KOPT-K1 (cell line): ENCODE measurements around the gene ANKRD39.
"Not testable (repeated sequence)": the region's sequence is repeated elsewhere in the genome, so short reads cannot be mapped to it uniquely, and the experiment has no call there.

Experiments
- H3K27ac ChIP-seq: fragments of 200-600 bp; sonication (generic); 2 replicates; pipeline ENCODE4 v1.5.1; 2016; ENCODE audit warnings: antibody characterized with exemption, mild to moderate bottlenecking, low read depth, low read length; ENCODE audit not compliant: poor library complexity, severe bottlenecking
- H3K36me3 ChIP-seq: fragments of 200-600 bp; sonication (generic); 2 replicates; pipeline ENCODE4 v1.5.1; 2017; ENCODE audit warnings: antibody characterized with exemption, mild to moderate bottlenecking, low read length, moderate library complexity; ENCODE audit not compliant: insufficient read depth
- H3K9me3 ChIP-seq: fragments of 200-600 bp; sonication (generic); 2 replicates; pipeline ENCODE4 v1.5.1; 2017; ENCODE audit warnings: antibody characterized with exemption, low read length, mild to moderate bottlenecking; ENCODE audit not compliant: insufficient read depth, poor library complexity, severe bottlenecking

ANKRD39 gene

DNA sequence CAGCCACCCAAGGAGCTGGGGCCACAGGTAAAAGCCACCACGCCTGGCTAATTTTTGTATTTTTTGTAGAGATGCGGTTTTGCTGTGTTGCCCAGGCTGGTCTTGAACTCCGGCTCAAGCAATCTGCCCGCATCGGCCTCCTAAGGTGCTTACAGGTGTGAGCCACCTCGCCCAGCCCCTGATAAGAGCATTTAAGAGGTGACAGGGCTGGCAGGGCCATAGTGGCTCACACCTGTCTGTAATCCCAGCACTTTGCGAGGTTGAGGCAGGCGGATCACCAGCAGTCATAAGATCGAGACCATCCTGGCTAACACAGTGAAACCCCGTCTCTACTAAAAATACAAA, 50.7 kb downstream of the ANKRD39 start:
- Histone ChIP-seq H3K27ac (peak overlapping the region; percentile 45), H3K9me3 (no peaks in the 10 kb centered on the region), H3K36me3 (peaks cover 4% of the 10 kb centered on the region; the same call in 1 of the 2 replicates)

DNA sequence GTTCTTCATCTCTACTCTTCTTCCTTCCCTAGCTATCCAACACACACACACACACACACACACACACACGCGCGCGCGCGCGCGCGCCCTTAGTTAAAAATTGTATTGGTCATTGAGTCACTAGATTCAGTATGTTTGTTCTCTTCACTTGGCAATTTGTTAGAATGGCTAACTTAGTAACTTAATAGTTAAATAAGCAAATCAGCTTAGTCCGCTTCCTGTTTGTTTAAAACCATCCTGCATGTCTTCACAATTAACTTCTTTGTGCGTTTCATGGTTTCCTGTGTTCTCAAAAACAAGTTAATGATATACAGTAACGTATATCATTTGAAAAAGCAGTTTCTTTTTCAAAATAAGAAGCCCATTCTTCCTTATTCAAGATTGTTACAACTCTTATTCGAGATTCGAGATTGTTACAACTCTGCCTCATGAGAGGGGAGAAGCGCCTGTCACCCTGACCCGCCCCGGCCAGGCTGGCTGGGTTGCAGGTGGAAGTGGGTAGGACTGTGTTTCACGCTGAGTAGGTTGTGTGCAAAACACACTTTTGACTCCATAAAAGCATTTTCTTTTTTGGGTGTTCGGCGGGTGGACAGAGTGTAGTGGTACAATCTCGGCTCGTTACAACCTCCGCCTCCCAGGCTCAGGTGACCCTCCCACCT, 51.2 kb downstream of the ANKRD39 start:
- Histone ChIP-seq H3K36me3 (peaks cover 9% of the 10 kb centered on the region; the same call in 1 of the 2 replicates), H3K9me3 (no peaks in the 10 kb centered on the region), H3K27ac (peak overlapping the region; percentile 45)

DNA sequence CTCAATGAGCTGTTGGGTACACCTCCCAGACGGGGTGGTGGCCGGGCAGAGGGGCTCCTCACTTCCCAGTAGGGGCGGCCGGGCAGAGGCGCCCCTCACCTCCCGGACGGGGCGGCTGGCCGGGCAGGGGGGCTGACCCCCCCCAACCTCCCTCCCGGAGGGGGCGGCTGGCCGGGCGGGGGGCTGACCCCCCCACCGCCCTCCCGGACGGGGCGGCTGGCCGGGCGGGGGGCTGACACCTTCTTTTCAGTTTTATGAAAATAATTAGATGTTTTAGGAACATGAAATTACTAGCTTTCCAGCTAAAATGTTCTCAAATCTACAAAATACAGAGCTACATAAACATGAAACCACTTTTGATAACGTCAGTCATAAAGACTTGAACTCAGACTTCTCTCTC, 51.9 kb downstream of the ANKRD39 start:
- not testable (repeated sequence) for H3K9me3 ChIP-seq
- Histone ChIP-seq H3K36me3 (peaks cover 14% of the 10 kb centered on the region; the same call in 1 of the 2 replicates), H3K27ac (peak overlapping the region; percentile 45)

DNA sequence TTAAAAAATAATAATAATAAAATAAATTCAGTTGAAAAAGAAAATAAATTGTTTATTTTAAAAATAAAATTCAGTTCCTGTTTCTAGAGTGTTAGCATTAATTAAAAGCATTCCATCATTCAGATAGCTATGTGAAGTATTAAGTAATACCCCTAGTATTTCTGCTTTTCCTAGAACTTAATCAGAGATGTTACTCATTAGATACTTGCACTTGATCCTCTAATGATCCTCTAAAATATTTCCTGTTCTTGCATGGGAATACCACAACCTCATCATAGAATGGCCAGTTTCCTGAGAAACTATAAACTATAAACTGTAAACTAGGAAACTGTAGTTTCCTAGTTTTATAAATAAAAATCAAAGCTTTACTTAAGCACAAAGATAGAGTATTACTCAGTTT, 52.8 kb downstream of the ANKRD39 start:
- H3K36me3 ChIP-seq: peaks cover 14% of the 10 kb centered on the region; the same call in 1 of the 2 replicates
- no peaks in the 10 kb centered on the region for H3K9me3 ChIP-seq
- no peak overlapping the region for H3K27ac ChIP-seq

DNA sequence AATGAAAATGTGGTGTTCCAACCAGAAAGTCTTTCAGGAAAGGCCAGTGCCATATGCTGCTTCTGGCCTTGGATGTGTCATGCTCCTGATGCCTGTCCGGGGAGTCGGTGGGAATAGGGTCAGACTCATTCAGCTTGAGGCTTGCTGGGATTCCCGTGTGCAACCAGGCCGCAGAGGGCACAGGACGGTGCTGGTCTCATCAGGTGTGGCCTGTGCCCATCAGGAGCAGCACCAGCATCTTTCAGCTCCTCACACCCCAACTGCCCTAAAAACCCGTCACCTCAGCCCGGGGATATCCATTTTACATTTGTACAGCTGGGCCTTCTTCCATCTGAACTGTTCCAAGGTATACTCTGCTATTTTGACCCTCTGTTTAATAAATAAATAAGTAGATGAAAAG, 55.1 kb downstream of the ANKRD39 start:
- H3K27ac ChIP-seq: no peak overlapping the region

DNA sequence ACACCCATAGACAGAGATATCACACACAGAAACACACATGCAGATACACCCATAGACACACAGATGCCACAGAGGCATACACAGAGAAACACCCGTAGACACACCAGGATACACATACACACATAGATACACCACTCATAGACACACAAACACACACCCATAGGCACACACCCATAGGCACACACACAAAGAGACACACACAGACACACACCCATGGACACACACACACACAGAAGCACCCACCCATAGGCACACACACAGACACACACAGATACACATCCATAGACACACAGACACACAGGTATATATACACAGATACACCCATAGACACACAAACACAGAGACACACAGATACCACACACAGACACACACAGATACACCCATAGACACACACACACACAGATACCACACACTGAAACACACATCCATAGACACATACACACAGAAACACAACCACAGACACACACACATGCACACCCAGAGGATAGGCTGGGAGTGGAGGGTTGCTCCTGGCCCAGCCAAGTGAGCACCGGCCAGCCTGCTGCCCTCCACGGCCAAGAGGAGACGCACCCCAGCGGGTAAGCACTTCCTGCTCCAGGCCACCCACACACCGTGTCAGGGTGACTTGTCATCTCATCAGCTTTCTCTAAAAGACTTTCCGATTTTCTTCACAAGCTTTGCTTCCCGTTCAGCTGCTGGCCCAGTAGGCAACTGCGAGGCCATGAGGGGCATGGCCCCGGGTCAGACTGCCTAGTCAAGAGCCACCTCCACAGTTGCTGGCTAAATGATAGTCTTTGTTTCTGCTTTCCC, 55.8 kb downstream of the ANKRD39 start:
- Histone ChIP-seq H3K27ac (no peak overlapping the region), H3K36me3 (peaks cover 18% of the 10 kb centered on the region; the same call in 1 of the 2 replicates), H3K9me3 (no peaks in the 10 kb centered on the region)

More for the DNA sequence above, 55.1 kb downstream of the ANKRD39 start:
- Histone ChIP-seq H3K36me3 (peaks cover 18% of the 10 kb centered on the region; the same call in 1 of the 2 replicates), H3K9me3 (no peaks in the 10 kb centered on the region)

DNA sequence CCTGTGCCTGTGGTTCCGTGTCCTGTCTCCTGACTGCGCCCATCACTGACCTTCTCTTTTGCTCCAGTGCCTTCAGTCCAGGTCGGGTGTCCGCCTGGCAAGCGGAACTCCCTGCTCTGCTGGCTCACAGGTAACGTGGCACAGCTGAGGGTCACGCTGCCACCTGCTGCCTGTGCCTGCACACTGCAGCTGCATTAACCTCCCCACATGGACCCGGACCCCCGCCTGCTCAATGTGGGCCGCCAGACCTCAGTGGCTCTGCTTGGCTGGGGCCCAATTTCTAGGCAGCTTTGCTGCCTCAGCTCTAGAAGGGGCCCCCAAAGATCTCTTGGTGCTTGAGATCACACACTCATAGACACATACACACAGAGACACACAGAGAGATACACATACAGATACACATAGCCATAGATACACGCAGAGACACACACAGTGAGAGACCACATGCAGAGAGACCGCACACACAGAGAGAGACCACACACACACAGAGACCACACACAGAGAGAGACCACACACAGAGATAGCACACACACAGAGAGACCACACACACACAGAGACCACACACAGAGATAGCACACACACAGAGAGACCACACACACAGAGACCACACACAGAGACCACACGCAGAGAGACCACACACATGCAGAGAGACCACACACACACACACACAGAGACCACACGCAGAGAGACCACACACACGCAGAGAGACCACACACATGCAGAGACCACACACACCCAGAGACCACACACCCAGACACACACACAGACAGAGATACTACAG, 56.6 kb downstream of the ANKRD39 start:
- peaks cover 18% of the 10 kb centered on the region; the same call in 1 of the 2 replicates for H3K36me3 ChIP-seq
- no peaks in the 10 kb centered on the region for H3K9me3 ChIP-seq

DNA sequence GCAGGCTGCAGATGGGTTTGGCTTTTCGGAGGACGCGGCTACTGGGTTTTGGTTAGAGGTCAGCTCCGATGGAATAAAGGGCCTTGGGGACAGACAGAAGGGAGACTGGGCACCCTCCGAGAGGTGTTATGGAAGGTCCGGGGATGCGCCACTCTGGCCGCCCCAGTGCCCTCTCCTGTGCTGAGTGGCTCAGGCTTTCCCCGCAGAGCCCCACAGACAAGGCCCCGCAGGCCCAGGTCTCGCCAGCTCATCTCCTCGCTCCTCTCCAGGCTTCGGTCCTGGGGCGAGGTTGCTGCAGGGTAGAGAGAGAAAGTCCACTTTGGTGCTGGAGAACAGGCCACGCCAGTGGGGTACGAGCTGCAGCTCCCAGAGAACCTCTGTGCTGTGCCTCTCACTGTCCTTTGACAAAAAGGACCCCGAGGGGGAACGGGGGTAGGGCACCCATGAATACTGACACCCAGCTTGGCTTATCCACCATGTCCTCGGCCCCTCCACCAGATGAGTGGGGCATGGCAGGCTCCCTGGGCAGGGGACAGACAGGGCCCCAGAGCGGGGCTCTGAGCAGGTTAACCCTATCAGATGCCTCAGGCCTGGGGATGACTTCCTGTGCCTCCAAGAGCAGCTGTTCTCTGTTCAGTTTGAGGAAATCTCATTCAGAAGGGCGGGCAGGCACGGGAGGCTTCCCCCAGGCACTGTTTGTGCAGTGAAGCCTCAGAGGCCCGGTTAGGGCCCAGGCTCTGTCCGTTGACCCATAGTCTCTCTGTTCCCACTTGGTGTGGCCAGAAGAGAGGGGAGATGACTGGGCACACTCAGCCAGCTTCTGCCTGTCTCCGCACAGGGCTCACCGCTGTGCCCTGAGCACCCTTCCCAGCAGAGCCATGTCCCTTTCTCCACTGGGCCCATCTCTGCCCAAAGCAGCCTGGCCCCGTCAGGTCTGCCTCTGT, 57.5 kb downstream of the ANKRD39 start:
- Histone ChIP-seq H3K9me3 (no peaks in the 10 kb centered on the region), H3K27ac (peak overlapping the region; percentile 66), H3K36me3 (peaks cover 18% of the 10 kb centered on the region; the same call in 1 of the 2 replicates)

More for the DNA sequence above, 56.6 kb downstream of the ANKRD39 start:
- peak overlapping the region; percentile 66 for H3K27ac ChIP-seq

DNA sequence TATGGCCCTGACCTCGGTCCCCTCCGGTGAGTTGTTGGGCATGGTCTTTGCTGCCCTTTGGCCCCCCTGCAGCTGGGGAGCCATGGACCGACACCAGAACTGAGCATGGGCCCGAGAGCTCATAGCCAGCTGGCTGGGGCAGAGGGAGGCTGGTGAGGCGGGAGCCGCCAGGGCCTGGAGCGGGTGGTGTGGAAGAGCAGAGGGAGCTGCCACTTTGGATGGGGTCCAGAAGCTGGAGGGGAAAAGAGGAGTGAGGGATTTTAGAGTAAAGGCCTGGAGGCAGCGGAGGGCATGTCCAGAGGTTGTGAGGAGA, 58.2 kb downstream of the ANKRD39 start:
- H3K36me3 ChIP-seq: peaks cover 18% of the 10 kb centered on the region; the same call in 1 of the 2 replicates
- H3K27ac ChIP-seq: peak overlapping the region; percentile 66
- no peaks in the 10 kb centered on the region for H3K9me3 ChIP-seq

DNA sequence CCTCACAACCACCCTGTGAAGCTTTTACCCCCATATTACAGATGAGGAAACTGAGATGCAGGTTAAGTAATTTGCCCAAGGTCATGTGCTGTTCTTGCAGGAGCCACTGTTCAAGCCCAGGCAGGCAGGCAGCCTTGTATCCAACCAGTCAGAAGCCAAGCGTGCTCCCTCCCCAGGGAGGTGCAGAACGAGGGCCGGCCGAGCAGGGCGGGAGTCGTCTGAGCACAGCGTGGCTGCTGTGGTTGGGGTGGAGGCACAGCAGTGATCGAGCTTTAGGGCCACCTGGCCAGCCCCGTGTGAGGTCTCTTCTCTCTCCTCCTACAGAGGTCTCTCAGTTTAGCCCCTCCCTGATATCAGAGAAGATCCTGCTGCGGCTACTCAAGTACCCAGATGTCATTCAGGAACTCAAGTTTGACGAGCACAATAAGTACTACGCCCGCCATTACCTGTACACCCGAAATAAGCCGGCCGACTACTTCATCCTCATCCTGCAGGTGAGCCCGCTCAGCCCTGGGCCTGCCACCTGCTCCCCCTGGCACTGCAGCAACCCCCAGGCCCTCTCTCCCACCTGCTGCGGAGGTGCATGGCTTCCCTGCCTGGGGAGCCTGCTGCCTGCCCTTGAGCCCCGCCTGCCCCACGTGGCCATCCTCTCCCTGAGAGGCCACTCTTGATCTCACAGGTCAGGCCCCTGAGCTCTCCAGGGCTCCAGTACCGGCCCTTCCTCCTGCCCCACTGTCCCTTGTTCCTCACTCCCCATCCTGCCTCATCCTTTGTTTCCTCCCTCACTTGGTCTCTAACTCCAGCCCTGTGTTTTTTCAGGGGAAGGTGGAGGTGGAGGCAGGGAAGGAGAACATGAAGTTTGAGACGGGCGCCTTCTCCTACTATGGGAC, 58.8 kb downstream of the ANKRD39 start:
- no peak overlapping the region for H3K27ac ChIP-seq
- peaks cover 18% of the 10 kb centered on the region; the same call in 1 of the 2 replicates for H3K36me3 ChIP-seq
- H3K9me3 ChIP-seq: no peaks in the 10 kb centered on the region
